HUES64 (cell line): Measurements from ENCODE around the gene C17orf58.
A peak's percentile ranks its signal among the peaks of the same experiment; 100 is the strongest.

Experiments used
- H3K27ac ChIP-seq: 2 replicates; pipeline ENCODE4 v1.7.0; 2013; ENCODE audit warnings: low read depth, low read length, inconsistent platforms
- H3K27me3 ChIP-seq: 2 replicates; pipeline ENCODE4 v1.6.1; 2013; ENCODE audit warnings: mild to moderate bottlenecking, low read length; ENCODE audit not compliant: insufficient read depth
- H3K36me3 ChIP-seq: 2 replicates; pipeline ENCODE4 v1.6.1; 2013; ENCODE audit warnings: mild to moderate bottlenecking, low read length; ENCODE audit not compliant: insufficient read depth
- H3K4me1 ChIP-seq: 2 replicates; pipeline ENCODE4 v1.6.1; 2013; ENCODE audit warnings: mild to moderate bottlenecking, low read length, moderate library complexity; ENCODE audit not compliant: insufficient read depth
- H3K4me3 ChIP-seq: 2 replicates; pipeline ENCODE4 v1.5.1; 2013; ENCODE audit warnings: mild to moderate bottlenecking, low read length, moderate library complexity
- H3K9ac ChIP-seq: 2 replicates; pipeline ENCODE4 v1.6.1; 2013; ENCODE audit warnings: mild to moderate bottlenecking, low read depth, low read length
- H3K9me3 ChIP-seq: 2 replicates; pipeline ENCODE4 v1.6.1; 2013; ENCODE audit warnings: low read depth, low read length; ENCODE audit not compliant: insufficient read depth
- WGBS: fragments of 150-250, 120-280 bp; methylation state at CpG from one replicate; pipeline ENCODE4 v1.1.7; 2013; ENCODE audit warnings: missing lambda C conversion rate; 5-methylcytosine and 5-hydroxymethylcytosine counted together

C17orf58 gene

DNA sequence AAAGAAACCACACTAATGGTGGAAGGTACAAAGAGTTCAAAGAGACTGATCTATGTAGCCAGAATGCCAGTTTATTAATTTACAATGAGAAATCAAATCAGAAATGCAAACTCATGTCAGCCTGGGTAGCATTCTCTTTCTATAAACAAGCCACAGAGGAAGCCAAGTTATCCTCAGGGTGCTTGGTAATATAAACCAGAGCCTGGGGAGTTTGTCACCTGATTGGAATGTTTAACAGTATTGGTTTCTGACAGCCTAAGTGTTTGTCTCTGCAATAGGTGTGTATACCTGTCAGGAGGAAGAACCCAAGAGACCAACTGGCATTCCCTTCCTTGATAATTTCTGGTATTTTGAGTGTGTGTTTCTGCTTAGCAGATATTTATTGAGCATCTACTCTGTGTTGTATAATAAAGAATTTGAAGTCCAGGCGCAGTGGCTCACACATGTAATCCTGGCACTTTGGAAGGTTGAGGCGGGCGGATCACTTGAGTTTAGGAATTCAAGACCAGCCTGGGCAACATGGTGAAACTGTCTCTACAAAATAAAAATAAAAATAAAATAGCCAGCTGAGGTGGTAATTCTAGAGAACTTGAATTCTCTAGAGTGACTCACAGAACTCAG is 3.1 kb upstream of the C17orf58 start:
- Histone ChIP-seq H3K27me3 (peaks cover 25% of the 10 kb centered on the region), H3K4me3 (no peak overlapping the region), H3K27ac (no peak overlapping the region), H3K36me3 (no peaks in the 10 kb centered on the region), H3K9me3 (no peaks in the 10 kb centered on the region), H3K4me1 (peaks cover 10% of the 10 kb centered on the region), H3K9ac (no peak overlapping the region)
- WGBS = 94% methylated on average over 3 of the region's 3 CpGs

DNA sequence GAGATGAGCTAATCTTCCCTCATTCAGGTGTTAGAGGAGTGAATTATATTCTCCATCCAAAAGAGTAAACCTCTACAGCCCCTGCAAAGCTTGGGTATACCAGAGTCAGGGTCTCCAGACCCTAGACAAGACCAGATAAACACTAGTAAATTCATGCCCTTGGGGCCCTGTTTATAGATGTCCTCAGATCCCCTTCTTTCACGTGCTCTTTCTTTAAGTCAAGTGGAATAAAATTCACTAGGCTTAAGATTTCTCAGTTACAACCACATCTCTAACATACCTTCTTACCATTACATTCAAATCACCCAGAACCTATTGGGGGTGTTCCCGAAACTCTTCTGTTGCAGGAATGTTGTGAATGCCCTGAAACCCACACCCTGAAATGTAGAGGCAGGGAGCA is 2.2 kb upstream of the C17orf58 start:
- WGBS = 89% methylated on average over 2 of the region's 2 CpGs
- peaks cover 25% of the 10 kb centered on the region for H3K27me3 ChIP-seq

DNA sequence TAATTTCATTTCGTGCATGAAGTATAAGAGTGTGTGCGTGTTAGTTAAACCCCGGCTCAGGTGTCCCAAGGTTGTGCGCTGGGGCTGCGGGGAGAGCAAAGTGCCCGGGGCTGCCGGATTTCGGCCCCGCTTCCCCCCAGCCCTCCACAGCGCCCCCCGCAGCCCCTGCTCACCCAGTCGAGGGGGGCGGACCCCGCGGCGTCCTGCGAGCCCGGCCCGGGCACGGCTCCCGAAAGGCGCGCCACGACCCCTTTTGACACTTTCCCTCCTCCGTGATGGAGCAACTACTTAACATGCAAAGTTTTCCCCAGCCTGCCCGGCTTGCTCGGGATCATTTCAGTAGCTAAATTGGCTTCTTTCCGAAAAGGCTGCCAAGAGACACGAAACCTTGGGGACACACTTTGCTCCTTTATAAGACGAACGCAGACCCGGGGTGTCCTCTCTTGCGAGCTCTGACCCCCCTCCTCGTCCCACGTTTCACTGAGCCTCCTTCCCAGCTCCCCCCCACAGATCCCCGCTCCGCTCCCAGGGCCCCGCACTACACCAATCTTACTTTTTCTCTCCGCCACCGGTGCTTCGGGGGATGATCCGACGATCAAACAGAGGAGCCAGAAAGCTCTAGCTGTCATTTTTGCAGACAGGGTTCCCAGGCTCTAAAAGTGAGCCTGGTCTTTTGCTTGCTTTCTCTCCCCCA is 552 bp downstream of the C17orf58 start:
- H3K27me3 ChIP-seq = peaks cover 25% of the 10 kb centered on the region
- 0 out of 2 replicates have a peak overlapping the region, but pooled peaks have one; percentile 26 for H3K9ac ChIP-seq
- H3K27ac ChIP-seq = no peak overlapping the region
- H3K4me1 ChIP-seq = peaks cover 13% of the 10 kb centered on the region
- H3K4me3 ChIP-seq = peak overlapping the region; percentile 72
- peaks cover 12% of the 10 kb centered on the region for H3K36me3 ChIP-seq
- H3K9me3 ChIP-seq = no peaks in the 10 kb centered on the region
- under 1% methylated on average over 42 of the region's 43 CpGs for WGBS

More for the DNA sequence above, 2.2 kb upstream of the C17orf58 start:
- Histone ChIP-seq H3K9ac (no peak overlapping the region), H3K4me3 (no peak overlapping the region), H3K27ac (no peak overlapping the region), H3K4me1 (peaks cover 10% of the 10 kb centered on the region), H3K36me3 (no peaks in the 10 kb centered on the region), H3K9me3 (no peaks in the 10 kb centered on the region)

DNA sequence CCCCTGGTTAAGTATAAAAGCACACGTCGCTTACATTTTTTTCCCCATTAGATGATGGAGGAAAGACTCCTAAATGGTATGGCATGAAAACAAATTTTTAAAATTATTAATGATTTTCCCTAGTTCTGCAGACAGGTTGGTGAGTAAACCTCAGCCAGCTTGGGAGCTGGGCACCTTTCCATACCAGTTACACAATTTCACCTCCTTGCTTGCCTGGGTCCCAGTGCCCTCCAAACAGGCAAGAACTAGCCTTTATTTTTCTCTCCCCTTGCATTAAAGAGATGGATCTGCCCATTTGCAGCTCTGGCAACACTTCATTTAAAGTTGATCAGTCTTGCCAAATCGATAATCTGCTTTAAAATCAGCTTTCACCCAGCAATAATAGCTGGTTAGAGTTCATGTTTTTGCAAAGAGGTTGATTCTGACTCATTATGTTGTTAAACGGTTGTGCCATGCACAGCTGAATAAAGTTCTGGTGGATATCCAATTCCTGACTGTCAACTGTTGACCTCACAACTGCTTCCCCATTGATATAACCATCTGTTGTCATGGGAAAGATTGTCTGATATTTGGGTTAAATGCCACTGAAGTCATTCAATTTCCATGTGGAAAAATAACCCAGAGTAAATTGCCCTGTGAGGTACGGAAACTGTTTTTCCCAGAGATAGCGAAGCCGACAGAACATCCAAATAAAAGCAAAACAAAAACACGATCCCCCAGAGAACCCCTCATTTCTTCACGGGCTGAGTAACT is 1.3 kb downstream of the C17orf58 start:
- Histone ChIP-seq H3K4me3 (peak overlapping the region; percentile 72), H3K9me3 (no peaks in the 10 kb centered on the region), H3K4me1 (peaks cover 13% of the 10 kb centered on the region), H3K27me3 (peaks cover 25% of the 10 kb centered on the region), H3K36me3 (peaks cover 12% of the 10 kb centered on the region), H3K9ac (no peak overlapping the region), H3K27ac (no peak overlapping the region)
- 49% methylated on average over 7 of the region's 9 CpGs for WGBS

DNA sequence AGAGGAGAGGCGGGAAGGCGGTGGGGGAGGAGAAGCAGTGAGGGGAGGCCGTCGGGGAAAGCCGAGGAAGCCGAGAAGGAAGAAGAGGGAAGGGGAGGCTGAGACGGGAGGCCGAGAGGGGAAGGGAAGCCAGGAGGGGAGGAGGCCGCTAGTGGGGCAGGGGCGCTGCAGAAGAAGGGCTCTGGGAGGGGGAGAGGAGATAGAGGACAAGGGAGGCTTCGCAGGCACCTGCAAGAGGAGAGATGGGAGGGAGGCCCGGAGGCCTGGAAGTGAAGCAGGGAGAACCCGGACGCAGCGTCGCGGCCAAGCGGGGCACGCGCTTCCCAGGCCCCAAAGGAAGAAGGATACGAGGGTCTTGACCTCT is 2.3 kb downstream of the C17orf58 start:
- H3K4me1 ChIP-seq = peaks cover 13% of the 10 kb centered on the region
- H3K9ac ChIP-seq = peak overlapping the region; percentile 83
- H3K36me3 ChIP-seq = peaks cover 12% of the 10 kb centered on the region
- H3K9me3 ChIP-seq = no peaks in the 10 kb centered on the region
- 2% methylated on average over 21 of the region's 21 CpGs for WGBS
- H3K27me3 ChIP-seq = peaks cover 25% of the 10 kb centered on the region
- peak overlapping the region; percentile 79 for H3K4me3 ChIP-seq
- peak overlapping the region; percentile 82; the same call in 1 of the 2 replicates for H3K27ac ChIP-seq

DNA sequence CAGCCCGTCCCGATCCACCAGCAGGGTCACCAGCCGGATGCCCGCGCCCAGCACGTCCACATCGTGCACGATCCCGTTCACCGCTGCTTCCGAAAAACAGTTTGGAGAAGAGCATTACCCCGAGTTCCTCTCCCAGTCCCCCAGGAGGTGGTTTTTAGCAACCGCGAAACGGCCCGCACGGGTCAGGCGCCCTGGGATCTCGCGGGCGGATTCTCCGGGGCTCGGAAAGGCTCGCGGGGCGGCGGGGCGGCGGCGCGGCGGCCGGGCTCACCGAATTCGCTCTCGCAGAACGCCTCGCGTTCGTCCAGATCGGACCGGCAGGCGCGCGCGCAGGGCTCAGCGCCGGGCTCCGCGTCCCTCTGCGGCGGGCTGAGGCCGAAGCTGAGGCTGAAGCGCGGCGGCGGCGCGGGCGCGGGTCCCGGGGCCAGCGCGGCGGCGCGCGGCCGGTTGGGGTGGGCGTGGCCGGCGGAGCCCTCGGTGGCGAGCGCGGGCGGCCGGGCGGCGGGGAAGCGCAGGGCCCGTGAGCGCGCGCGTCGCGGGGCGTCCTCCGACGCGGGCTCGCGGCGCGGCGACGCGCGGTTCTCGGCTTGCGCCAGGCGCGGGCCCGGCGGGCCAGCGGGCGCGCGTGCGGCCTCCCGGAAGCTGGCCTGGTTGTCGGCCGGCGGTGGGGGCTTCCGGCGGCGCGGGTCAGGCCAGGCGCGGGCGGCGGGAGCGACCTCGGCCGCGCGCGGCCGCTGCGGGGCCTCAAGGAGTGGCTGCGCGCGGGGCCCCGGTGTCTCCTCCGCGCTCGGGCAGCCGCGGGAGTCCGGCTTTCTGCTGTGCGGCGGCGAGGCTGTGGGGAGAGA is 2.9 kb downstream of the C17orf58 start:
- Histone ChIP-seq H3K9me3 (no peaks in the 10 kb centered on the region), H3K9ac (peak overlapping the region; percentile 91), H3K4me1 (peaks cover 13% of the 10 kb centered on the region), H3K27ac (peak overlapping the region; percentile 94), H3K27me3 (peaks cover 25% of the 10 kb centered on the region), H3K4me3 (peak overlapping the region; percentile 98), H3K36me3 (peaks cover 12% of the 10 kb centered on the region)
- WGBS = under 1% methylated on average over 144 of the region's 144 CpGs

DNA sequence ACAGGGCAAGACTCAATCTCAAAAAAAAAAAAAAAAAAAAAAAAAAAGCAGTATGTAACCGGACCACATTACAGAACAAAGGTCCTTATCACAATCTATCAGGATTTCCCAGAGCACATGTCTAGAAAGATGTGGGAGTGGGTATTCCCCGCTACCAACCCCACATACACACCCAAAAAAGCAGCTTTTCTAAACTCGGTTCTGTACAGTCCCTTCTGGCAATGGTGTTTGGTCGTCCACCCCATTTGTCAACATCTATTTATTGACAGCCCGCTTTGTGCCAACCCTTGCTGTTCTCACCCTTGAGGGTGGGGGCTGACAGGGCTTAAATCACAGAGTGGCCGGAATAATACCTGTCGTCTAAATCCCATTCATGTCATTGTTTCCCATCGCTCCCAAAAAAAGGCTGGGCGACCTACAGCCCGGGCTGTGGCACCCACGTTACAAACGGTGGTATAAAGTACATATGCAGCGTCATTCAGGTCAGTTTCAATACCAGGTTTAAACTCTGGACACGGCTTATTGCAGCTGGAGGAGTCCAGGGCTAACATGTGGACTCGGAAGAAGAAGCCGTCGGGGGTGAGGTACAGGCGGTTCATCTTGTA is 3.6 kb downstream of the C17orf58 start:
- WGBS = 20% methylated on average over 17 of the region's 18 CpGs
- H3K9me3 ChIP-seq = no peaks in the 10 kb centered on the region
- H3K27ac ChIP-seq = peak overlapping the region; percentile 94; the same call in 1 of the 2 replicates

DNA sequence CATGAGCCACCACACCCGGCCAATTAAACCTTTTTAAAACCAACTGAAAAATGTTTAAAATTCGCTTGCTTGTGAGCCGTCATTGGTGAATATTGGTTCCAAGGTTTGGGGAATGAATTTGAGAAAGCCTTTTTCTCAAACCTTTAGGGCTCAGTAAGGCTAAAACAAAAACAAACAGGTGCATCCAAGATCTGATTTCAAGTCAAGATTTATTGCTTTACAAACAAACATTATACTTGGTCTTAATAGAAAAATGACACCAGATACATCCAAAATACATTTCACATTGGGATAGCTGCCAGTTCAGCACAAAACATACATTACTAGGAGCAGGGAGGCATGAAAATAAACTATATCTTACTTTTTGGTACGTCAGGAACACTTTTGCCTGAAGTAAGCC is 5.4 kb downstream of the C17orf58 start:
- Histone ChIP-seq H3K9me3 (no peaks in the 10 kb centered on the region), H3K4me3 (no peak overlapping the region), H3K4me1 (peaks cover 13% of the 10 kb centered on the region), H3K9ac (no peak overlapping the region), H3K27me3 (peaks cover 15% of the 10 kb centered on the region), H3K36me3 (peaks cover 12% of the 10 kb centered on the region), H3K27ac (no peak overlapping the region)
- 94% methylated on average over 4 of the region's 4 CpGs for WGBS

More for the DNA sequence above, 3.6 kb downstream of the C17orf58 start:
- peaks cover 12% of the 10 kb centered on the region for H3K36me3 ChIP-seq
- H3K4me3 ChIP-seq = peak overlapping the region; percentile 98
- peak overlapping the region; percentile 91 for H3K9ac ChIP-seq
- H3K27me3 ChIP-seq = peaks cover 25% of the 10 kb centered on the region
- H3K4me1 ChIP-seq = peaks cover 13% of the 10 kb centered on the region

DNA sequence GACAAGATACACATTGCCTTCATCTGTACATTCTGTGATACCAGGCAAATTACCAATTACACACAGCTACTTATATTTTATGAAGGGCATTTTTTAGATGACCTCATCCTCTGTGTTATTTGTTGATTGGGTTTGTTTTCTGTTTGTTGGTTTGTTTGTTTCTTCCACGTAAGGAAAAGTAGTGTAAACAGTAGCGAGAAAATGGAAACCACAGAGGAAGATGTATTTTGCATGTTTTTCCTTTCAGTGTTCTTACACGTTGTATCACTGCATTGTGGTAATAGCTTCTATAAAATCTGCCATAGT is 12.9 kb downstream of the C17orf58 start:
- Histone ChIP-seq H3K4me1 (no peaks in the 10 kb centered on the region), H3K36me3 (peaks cover 10% of the 10 kb centered on the region; the same call in 1 of the 2 replicates), H3K4me3 (no peak overlapping the region), H3K27ac (no peak overlapping the region), H3K27me3 (no peaks in the 10 kb centered on the region), H3K9ac (no peak overlapping the region), H3K9me3 (no peaks in the 10 kb centered on the region)
- WGBS = 92% methylated on average over 3 of the region's 3 CpGs

DNA sequence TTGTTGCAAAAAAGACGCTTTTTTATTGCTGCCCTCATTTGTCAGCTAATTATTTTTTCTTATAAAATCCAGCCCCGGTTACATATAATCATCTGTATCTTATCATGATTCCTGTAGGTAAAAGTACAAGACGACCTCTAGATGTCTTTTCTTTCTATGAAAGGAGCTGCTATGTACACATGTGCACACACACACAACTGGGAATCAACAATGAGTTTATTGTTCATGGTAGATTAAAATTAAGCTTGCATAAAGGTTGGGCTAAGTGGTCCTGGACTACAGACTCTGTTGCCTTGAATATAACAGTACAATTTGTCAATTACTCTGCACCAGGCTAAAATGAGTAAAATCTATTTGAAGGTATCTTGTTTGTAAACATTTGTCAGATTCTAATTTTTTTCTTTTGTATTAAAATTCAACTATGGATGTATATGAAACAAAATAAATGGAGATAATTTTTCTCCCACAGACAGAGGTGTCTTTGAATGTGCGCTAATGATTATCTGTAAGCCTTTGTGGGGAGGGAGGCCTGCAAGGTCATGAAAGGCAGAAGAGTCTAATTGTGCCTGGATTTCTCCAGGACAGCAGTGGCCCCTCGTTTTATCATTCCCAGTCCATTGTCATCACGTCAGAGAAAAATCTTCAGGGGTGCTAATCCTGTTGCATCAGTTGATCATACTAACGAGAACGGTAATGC is 13.4 kb downstream of the C17orf58 start:
- 90% methylated on average over 8 of the region's 8 CpGs for WGBS
- Histone ChIP-seq H3K9ac (no peak overlapping the region), H3K4me1 (no peaks in the 10 kb centered on the region), H3K4me3 (no peak overlapping the region), H3K36me3 (peaks cover 10% of the 10 kb centered on the region; the same call in 1 of the 2 replicates), H3K27me3 (no peaks in the 10 kb centered on the region), H3K9me3 (no peaks in the 10 kb centered on the region), H3K27ac (no peak overlapping the region)
